ENCODE measurements around the gene ICE2.
"Not testable (repeated sequence)": the region's sequence is repeated elsewhere in the genome, so short reads cannot be mapped to it uniquely, and the experiment has no call there.

Gene ICE2

GRCh38 chr15:60406513-60407414 is 72.2 kb downstream of the ICE2 start:
- no peak for DNase-seq

DNA sequence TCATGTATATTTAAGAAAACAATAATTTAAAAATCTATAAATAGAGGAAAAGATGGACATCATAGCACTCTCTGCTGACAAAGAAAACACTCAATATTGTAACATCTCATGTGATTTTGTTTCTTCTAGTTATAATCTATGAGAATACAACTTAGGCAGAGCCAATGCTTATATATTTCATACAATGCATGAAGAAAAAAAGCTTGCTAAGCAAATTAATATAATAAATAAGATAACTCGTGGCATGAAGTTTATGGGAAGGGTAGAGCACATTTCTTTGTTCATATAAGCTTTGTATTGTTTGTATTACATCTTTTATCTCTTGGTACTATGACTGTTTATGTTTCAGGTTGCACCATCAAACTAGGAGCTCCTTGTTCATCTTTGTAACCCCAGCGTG is 73.5 kb downstream of the ICE2 start:
- DNase-seq, result no peak

- DNase-seq, result not testable (repeated sequence)
Observed at GRCh38 chr15:60404351-60404750, 74.6 kb downstream of the ICE2 start.

DNA sequence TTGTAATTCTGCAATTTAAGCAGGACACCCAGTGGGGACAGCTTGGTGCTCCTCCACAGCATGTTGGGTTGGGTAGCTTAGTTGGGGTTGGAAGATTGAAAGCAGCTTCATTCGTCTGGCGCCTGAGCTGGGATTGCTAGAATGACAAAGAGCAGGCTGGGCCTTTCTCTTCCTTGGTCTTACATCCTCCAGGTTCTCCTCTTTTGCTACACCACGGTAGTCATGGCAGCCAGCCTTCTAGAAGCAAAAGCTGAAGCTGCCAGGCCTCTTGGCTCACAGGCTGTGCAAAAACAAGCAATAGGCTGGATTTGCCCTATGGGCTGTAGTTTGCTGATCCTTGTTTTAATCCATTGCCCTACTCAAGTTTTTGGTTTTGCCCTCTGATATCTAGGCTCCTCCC is 78.0 kb downstream of the ICE2 start:
- no peak for DNase-seq

DNA sequence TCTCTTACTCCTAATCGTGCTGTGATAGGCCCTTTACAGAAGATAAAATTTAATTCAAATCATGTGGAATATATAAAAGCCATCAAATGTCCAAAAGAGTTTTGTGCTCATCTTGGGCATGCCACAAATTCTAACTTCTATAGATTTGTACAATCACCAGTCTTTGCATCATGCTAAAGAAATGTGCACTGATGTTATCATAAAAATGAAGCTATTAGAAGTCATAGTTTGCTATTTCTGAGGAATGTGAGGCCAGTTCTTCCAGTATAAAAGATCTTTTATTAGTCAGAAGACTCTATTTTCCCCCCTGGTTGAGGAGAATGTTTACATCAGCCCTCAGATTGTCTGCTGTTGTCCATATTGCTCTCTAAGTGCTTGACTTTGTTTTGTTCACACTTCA is 79.0 kb downstream of the ICE2 start:
- no peak for DNase-seq

- no peak for DNase-seq
Observed at GRCh38 chr15:60399246-60399915, 79.6 kb downstream of the ICE2 start.

- no peak for DNase-seq
Observed at GRCh38 chr15:60397772-60398445, 81.0 kb downstream of the ICE2 start, which contains the start of gene ANXA2. Gene ANXA2 (minus strand): TSS chr15:60397986. CDS start chr15:60386075, 11,911 bp downstream.

DNA sequence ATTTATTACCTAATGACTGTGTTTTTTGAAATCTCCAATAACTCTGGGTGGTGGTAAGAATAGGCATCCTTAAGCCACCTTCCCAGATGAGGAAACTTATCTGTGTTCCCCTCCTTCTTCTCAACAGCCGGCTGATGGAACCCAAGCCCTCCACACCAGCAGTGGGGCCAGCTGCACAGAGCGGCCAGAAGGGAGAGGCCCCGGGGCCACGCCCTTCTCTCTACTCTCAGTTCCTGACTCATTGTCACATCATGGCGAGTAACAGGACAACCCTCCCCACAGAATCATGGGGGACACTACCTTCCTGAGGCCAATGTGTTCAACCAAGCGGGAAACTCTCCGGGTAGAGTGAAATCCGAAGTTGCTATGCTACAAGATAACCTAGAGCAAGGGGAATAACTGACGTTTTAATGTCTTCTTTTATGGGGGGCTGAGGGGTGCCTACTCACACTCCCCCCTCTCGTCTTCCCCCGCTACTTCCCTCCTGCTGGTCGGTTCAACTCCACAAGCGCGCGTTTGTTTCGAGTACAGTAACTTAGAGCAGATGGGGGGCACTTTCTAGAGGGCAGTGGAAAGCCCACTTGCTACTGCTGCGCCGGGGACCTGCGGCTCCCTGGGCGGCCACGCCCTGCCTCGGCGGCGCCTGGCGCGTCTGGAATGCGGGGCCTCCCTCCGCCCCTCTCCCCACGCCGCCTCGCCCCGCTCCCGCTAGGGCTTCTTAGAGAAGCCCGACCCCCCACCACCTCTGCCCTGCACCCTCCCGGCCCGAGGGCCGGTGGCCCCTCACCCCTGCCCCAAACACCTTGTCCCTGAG is 81.8 kb downstream of the ICE2 start:
- no peak for DNase-seq

DNA sequence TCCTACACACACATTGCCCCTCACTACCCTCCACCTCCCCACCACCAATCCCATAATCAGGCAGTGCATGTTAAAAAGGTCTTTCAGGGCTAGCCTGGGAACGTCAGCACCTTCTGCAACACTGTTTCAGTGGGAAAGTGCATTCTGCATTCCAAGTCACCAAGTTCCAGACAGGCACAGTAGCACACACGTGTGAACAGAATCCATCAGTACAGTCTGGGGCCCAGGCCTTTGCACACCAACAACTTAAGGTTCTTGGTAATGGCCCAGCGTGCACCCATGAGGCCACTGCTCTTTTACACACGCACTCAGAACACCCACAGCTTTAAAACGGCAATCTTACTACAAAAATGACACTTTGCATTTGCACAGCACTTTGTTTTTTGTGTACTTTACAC is 82.4 kb downstream of the ICE2 start:
- DNase-seq, result no peak

GRCh38 chr15:60396100-60396499 is 82.8 kb downstream of the ICE2 start:
- no peak for DNase-seq

GRCh38 chr15:60395276-60396011 is 83.5 kb downstream of the ICE2 start:
- no peak for DNase-seq

DNA sequence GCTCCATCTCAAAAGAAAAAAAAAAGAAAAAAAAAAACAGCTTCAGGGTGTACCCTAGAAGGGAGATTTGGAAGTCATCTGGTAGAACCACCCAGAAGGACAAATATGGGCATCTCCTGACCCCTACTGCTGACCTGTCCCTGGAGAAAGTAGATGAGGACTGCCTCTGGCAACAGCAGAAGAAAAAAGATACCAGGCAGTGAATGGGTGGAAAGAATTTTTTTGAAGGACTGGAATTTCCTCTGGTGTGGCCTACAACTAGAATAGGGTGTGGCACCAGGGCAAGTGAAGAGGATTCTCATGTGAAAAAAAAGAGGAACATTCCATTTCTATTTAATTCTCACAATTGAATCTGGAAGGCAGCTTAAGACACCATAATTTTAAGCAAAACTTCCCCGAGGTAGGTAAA is 84.2 kb downstream of the ICE2 start:
- no peak for DNase-seq

GRCh38 chr15:60392986-60393790 is 85.8 kb downstream of the ICE2 start:
- DNase-seq, result peak; percentile 32

- no peak for DNase-seq
Observed at GRCh38 chr15:60392601-60392985, 86.3 kb downstream of the ICE2 start.

- DNase-seq, result no peak
Observed at GRCh38 chr15:60391722-60392315, 87.1 kb downstream of the ICE2 start.

GRCh38 chr15:60390871-60391501 is 88.0 kb downstream of the ICE2 start:
- DNase-seq, result no peak

DNA sequence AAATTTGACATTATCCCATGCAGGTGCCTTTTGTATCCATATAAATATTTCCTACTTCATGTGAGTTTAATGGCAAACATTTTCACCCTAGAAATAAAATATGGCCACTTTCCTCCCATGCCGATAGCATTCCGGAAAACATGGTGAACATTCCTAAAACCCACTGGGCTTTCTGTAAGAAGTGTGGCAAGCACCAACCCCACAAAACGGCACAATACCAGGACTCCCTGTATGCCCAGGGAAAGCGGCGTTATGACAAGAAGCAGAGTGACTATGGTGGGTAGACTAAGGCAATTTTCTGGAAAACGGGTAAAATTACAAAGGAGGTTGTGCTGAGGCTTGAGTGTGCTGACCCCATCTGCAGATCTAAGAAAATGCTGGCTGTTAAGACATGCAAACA is 88.7 kb downstream of the ICE2 start:
- DNase-seq, result no peak

- no peak for DNase-seq
Observed at GRCh38 chr15:60389261-60390077, 89.5 kb downstream of the ICE2 start.

GRCh38 chr15:60387321-60387720 is 91.6 kb downstream of the ICE2 start:
- no peak for DNase-seq

Measured in NCI-H2029 treated with DMSO at 0.1 percent for 48 hours (cell line).